CD4-positive, alpha-beta T cell treated with Interleukin-4 for 1 hour (primary cell): ENCODE measurements around the gene COG5.
A peak's percentile ranks its signal among the peaks of the same experiment; 100 is the strongest.
"Not testable (repeated sequence)": the region's sequence is repeated elsewhere in the genome, so short reads cannot be mapped to it uniquely, and the experiment has no call there.

Source experiments
- DNase-seq, 2 donors: peaks; one replicate each; pipeline ENCODE4 v3.0.0-alpha.2; 2020 to 2022

The COG5 gene

GRCh38 chr7:107579885-107580715 is 16.4 kb upstream of the COG5 start, which contains the start of gene BCAP29:
TSS of gene BCAP29 (plus strand) at chr7:107580246. CDS start at chr7:107580773, 527 bp downstream.
- DNase-seq, result peak; percentile 65

GRCh38 chr7:107579554-107579884 is 15.8 kb upstream of the COG5 start:
- no peak for DNase-seq

GRCh38 chr7:107573537-107573936 is 9.8 kb upstream of the COG5 start:
- DNase-seq, result no peak

GRCh38 chr7:107570298-107570697 is 6.6 kb upstream of the COG5 start:
- no peak for DNase-seq

- no peak for DNase-seq
Measured at GRCh38 chr7:107564553-107565298, 1.0 kb upstream of the COG5 start.

- no peak for DNase-seq
Measured at GRCh38 chr7:107563081-107563774, 492 bp downstream of the COG5 start.

GRCh38 chr7:107560898-107561516 is 2.7 kb downstream of the COG5 start:
- DNase-seq, result peak in 1 of 2 donors; percentile 51

GRCh38 chr7:107559864-107560263 is 3.9 kb downstream of the COG5 start:
- no peak for DNase-seq

GRCh38 chr7:107555893-107556292 is 7.8 kb downstream of the COG5 start:
- DNase-seq, result no peak

GRCh38 chr7:107551936-107552335 is 11.8 kb downstream of the COG5 start:
- no peak for DNase-seq

- no peak for DNase-seq
Measured at GRCh38 chr7:107544848-107545591, 18.7 kb downstream of the COG5 start.

- no peak for DNase-seq
Measured at GRCh38 chr7:107543338-107543993, 20.3 kb downstream of the COG5 start.

GRCh38 chr7:107538001-107538400 is 25.7 kb downstream of the COG5 start:
- no peak for DNase-seq

GRCh38 chr7:107537228-107537627 is 26.5 kb downstream of the COG5 start:
- DNase-seq, result not testable (repeated sequence)

GRCh38 chr7:107534139-107534538 is 29.6 kb downstream of the COG5 start:
- DNase-seq, result no peak

GRCh38 chr7:107530751-107531150 is 33.0 kb downstream of the COG5 start:
- no peak for DNase-seq

- no peak for DNase-seq
Measured at GRCh38 chr7:107528461-107528860, 35.3 kb downstream of the COG5 start.

GRCh38 chr7:107527196-107527595 is 36.5 kb downstream of the COG5 start:
- DNase-seq, result no peak

- DNase-seq, result no peak
Measured at GRCh38 chr7:107526672-107527071, 37.0 kb downstream of the COG5 start.

- DNase-seq, result no peak
Measured at GRCh38 chr7:107506674-107507339, 56.9 kb downstream of the COG5 start.

- DNase-seq, result no peak
Measured at GRCh38 chr7:107505997-107506673, 57.6 kb downstream of the COG5 start.
